Activated CD8-positive, alpha-beta memory T cell treated with anti-CD3 and anti-CD28 coated beads for 48 hours (primary cell): ENCODE data around the gene GOLGB1.
"Not testable (repeated sequence)": the region's sequence is repeated elsewhere in the genome, so short reads cannot be mapped to it uniquely, and the experiment has no call there.

Experiments
- DNase-seq, 3 experiments: peaks; one replicate each; pipeline ENCODE4 v3.0.0-alpha.2; 2020; ENCODE audit warnings: low read depth in 2 of 3, low spot score in 2 of 3

The GOLGB1 gene

DNA sequence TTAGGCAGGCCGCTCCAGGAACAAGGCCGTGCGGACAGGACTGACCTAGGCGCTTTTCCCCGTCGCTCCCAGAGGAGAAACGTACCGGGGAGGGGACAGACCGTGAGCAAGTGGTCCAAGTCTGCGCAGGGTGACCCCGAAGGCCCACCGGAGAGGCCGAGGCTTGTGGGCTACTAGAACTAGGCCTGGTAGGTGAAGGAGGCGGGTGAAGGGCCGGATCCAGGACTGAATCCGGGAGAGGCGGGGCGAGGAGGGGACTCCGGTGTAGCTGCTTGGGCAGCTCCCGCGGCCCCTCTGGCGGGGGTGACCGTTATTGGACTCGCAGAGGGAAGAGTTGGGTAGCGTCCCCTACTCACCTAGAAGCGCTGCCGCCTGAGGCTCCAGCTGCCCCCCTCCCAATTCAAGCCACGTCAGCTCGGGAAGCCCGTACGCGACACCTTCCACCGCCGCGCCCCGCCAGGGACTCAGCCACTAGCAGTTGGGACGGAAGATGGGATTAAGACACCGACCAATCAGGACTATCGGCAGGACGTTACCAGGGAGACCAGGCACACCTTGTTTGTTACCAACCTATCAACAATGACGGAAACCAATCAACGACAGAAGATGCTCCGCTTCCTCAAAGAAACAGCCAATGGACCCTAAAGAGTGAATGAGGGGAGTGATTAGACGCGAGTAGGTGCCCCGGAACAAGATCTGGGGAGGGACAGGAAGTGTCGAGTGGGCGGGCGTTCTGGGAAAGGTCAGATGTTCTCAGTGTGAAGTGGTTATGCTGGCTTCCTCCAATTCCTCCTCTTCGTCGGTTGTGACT lies at the start of gene GOLGB1:
Gene GOLGB1, minus strand, starts transcription at position 466 of the 811 bp plus-strand sequence. CDS start 18,770 bp downstream, outside the sequence.
- DNase-seq = peak; percentile 60 to 77 (median 74)

GRCh38 chr3:121796970-121797369 lies 47.4 kb upstream of the GOLGB1 start:
- DNase-seq = no peak

- DNase-seq = no peak
These were observed 44.9 kb upstream of the GOLGB1 start for GRCh38 chr3:121794264-121794983.

GRCh38 chr3:121793078-121793477 lies 43.5 kb upstream of the GOLGB1 start:
- DNase-seq = no peak

DNA sequence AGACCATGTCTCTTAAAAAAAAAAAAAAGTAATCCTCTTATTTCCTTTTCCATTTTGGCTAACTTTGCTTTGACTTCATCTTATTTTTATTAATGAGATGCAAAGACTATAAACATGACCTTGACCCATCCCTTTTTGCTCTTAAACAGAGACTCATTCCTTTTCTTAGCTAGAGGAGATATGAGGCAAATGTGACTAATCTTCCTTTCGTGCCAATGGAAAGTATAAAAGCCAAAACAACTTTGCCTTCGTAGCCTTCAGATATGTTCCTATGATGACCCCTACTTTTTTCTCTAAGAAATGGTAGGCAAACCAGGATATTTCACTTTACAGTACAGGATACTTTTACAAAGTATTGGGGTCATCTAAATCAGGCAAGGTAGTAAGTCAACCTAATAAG lies 36.9 kb upstream of the GOLGB1 start:
- no peak for DNase-seq

GRCh38 chr3:121782784-121783183 lies 33.2 kb upstream of the GOLGB1 start:
- DNase-seq = not testable (repeated sequence)

DNA sequence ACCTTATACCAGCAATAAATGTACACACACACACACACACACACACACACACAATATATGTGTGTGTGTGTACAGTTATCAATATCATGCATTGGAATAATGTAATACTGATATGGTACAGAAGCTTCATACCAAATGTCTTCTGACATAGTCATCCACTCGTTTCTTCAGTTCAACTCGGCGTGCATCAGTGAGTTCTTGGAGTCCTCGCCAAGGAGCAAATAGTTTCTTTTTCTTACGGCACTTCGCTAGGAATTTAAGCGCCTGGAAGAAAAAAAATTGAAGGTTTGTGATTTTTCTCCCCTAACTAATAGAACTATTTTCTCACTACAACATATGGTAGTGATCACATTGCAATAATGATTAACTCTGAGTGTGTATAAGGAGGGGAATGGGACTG lies 32.1 kb upstream of the GOLGB1 start:
- no peak for DNase-seq

- not testable (repeated sequence) for DNase-seq
These were observed 25.6 kb upstream of the GOLGB1 start for GRCh38 chr3:121775095-121775494.

DNA sequence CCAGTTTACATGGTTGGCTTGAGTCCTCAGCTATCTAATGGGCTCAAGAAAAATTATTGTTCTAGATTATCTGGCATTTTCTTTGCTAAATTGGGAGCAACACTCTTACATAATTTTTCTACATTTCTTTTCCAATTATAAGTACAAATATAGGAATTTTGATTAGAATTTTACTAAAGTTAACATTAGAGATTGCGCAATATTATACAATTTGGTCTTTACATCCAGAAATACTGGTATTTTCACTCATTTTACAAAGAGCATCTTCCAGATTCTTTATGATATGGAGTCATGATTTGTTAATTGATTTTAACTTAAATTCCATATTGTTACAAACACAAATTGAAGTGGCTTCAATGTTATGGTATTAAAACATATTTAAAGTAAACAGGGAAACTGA lies 19.7 kb upstream of the GOLGB1 start:
- no peak for DNase-seq

DNA sequence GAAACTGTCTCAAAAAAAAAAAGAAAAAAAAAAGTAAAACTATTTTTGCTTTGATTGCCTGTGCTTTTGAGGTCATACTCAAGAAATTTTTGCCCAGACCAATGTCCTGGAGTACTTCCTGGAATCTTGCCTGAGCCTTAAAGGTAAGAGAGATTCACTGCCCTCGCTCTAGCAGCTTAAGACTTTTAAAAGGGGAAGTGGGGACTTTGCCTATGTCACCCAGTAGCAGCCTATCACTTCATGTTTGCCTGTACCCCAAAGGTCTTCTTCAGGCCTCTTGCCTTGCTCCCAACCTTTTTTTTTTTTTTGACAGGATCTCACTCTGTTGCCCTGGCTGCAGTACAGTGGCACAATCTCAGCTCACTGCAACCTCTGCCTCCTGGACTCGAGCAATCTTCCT lies 18.9 kb upstream of the GOLGB1 start:
- DNase-seq = no peak

DNA sequence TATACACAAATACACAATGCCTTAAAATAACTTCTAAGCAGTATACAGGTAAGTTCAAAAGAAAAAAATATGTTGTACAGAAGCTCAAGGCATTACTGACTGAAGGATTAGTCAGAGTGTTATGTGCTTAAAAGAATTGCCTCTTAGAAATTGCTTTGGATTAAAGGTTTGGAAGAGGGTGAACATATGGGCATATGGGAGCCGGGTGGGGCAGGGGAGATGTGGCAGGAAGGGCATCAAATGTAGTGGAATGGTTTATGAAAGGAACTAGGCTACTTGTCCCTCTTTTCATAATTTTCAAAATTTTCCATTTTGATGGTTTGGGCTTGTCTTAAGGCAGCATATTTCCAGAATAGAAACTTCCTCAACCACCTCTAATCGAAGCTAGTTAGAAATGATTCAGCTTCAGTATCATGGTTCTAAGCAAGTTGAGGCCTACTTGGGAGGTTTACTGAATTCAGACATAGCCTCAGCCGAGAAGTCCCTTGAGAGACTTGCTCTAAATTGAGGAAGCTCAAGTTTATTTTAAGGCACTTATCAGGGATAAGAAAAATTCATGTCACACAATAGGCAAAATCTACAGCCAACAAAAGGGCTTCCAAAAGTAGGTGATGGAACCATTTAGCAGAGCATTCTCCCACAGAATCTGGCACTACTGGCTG lies 10.1 kb upstream of the GOLGB1 start:
- no peak for DNase-seq

- DNase-seq = no peak
These were observed 9.3 kb upstream of the GOLGB1 start for GRCh38 chr3:121758727-121759450.

GRCh38 chr3:121757812-121758545 lies 8.4 kb upstream of the GOLGB1 start:
- DNase-seq = no peak

DNA sequence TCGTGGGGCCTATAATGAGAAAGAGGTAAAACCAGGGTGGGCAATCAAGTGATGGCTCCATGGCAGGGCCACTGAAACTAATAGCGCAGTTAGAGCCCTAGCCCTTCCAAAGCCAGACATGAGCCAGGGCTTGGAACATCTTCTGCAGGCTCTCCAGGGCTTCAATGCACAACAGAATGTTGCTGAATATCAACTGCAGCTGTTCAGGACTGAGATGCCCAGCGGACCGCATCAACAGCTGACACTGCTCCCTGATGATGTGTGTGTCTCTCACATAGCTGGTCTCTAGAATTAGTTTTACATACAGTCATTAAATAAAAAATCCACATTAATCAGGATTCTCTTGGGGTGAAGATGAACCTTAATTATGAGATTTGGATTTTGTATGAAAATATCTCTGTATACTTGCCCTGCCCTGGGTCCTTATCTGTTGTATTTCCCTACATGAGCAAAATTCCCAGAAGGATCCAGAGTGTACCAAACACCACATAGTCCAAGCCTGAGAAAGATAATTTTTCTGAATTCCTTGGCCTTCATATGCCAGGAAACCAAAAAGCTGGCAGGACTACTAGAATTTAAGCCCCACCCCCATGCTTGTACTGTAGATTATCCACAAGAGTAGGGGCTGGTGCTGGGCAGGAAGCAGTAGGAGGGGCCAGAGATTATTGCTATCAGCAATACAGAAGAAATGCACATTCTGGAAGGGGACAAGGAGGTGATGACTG lies 7.7 kb upstream of the GOLGB1 start:
- DNase-seq = no peak

DNA sequence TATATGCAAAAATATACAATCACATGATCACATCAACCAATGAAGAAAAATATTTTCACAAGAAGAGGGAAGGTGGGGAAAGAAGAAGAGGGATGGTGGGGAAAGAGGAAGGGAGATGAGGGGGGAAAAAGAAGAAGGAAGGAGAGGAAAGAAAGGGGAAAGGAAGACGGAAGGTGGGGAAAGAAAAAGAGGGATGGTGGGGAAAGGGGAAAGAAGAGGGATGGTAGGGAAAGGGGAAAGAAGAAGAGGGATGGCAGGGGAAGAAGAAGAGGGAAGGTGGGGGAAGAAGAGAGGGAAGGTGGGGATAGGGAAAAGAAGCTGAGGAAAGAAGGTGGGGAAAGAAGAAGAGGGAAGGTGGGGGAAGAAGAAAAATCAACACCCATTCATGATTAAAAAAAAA lies 3.2 kb upstream of the GOLGB1 start:
- no peak for DNase-seq

DNA sequence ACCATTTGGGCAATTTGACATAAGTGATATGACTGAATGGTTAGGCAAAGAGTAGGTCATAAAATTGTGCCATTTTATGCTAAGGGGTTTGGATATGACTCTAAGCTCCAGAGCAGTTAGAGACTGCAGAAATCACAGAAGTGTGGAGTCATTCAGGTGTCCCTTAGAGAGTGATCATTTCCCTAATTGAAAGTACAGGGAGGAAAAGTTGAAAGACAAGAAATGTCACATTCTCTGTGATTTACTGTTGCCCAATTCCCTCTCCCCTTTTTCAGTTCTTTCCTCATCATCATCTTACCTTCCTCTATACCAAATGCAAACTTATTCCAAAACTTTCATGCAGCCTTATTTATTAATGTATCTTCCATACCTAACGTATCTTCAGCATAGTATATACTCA lies 2.7 kb upstream of the GOLGB1 start:
- no peak for DNase-seq

GRCh38 chr3:121750087-121750415 lies 510 bp upstream of the GOLGB1 start:
- DNase-seq = no peak

DNA sequence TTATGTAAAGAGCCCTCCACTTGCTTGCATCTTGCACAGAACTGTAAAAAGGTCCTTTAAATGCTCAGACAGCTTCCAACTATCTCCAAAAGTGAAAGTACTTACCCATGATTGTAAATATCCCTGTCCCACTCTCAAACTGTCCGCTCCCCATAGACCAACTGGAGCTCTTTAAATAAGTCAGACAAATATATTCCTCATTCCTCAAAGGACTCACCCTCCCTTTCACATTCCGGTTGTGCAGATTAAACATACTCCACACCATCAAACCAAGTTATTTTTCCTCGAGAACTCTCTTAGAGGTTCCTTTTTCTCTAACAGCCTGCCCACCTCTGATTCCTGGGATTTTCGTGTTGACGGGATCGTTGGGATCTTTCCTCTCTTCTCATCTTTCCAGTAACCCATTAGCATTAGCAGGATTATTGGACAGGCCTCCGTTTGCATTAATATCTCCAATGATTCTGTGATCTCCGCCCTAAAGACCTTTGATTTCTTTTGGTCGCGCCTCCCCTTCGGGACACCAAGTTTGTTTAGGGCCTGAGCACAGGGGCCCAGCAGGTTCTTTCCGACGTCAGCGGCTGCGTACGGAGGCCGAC lies 763 bp downstream of the GOLGB1 start:
- DNase-seq = no peak

DNA sequence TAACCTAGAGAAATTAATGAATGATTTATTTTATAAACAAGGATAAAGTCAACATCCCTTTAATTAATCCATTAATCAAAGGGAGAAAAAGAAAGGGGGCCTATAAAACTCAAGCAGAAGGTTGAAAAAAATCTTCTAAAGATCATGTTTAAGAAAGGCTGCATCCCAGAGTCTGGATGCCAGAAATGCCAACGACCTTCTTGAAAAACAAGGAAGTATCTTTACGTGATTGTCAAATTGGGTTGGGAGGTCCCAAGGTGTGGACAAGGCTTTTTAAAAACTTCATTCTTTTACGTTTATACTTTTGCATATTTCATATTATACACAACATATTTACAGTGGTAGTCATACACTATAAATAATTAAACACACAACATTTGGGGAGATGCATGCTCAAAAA lies 1.6 kb downstream of the GOLGB1 start:
- DNase-seq = no peak

DNA sequence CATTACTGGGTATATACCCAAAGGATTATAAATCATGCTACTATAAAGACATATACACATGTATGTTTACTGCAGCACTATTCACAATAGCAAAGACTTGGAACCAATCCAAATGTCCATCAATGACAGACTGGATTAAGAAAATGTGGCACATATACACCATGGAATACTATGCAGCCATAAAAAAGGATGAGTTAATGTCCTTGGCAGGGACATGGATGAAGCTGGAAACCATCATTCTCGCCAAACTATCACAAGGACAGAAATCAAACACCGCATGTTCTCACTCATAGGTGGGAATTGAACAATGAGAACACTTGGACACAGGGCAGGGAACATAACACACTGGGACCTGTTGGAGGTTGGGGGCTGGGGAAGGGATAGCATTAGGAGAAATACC lies 6.4 kb downstream of the GOLGB1 start:
- DNase-seq = not testable (repeated sequence)
